Sigmoid colon (tissue), 7 donors: ENCODE data around the gene FGF21. TPM values are rescaled to one million over a fixed set of nuclear protein-coding genes. Genes with fewer than 3 reads are reported as not detected.
"Not testable (repeated sequence)": the region's sequence is repeated elsewhere in the genome, so short reads cannot be mapped to it uniquely, and the experiment has no call there.

Source experiments
- DNase-seq: peaks from one replicate; pipeline ENCODE4 v3.0.0-alpha.2; 2019
- H3K27ac ChIP-seq, 4 donors: fragments of 200-600 bp; sonication (generic); one replicate each; pipeline ENCODE4 v1.5.1; 2016 to 2019; ENCODE audit warnings: mild to moderate bottlenecking in 1 of 4
- H3K27me3 ChIP-seq, 3 donors: fragments of 200-600 bp; sonication (generic); one replicate each; pipeline ENCODE4 v1.5.1; 2019; ENCODE audit warnings: mild to moderate bottlenecking in 1 of 3
- H3K36me3 ChIP-seq, 4 donors: fragments of 200-600 bp; sonication (generic); one replicate each; pipeline ENCODE4 v1.5.1; 2016 to 2019
- H3K4me1 ChIP-seq, 4 donors: fragments of 200-600 bp; sonication (generic); one replicate each; pipeline ENCODE4 v1.5.1; 2017 to 2019
- H3K4me3 ChIP-seq, 4 donors: fragments of 200-600 bp; sonication (generic); one replicate each; pipeline ENCODE4 v1.5.1; 2017 to 2019; ENCODE audit warnings: mild to moderate bottlenecking in 2 of 4, moderate library complexity in 1 of 4
- H3K9me3 ChIP-seq, 4 donors: fragments of 200-600 bp in 3 of 4; sonication (generic) in 3 of 4; one replicate each; pipeline versions ENCODE4 v1.5.1 to v1.6.1; 2013 to 2019
- EP300 ChIP-seq, 4 donors: sonication (generic); formaldehyde crosslinking; IDR thresholded peaks; one replicate each; pipeline ENCODE4 v1.6.1; 2017; ENCODE audit warnings: antibody characterized with exemption in 4 of 4
- POLR2A ChIP-seq, 2 donors: fragments of 450-650 bp; IDR thresholded peaks; one replicate each; pipeline ENCODE4 v1.6.1; 2016; ENCODE audit warnings: antibody characterized with exemption in 2 of 2, mild to moderate bottlenecking in 2 of 2, moderate library complexity in 2 of 2
- POLR2AphosphoS5 ChIP-seq, 4 donors: sonication (generic); formaldehyde crosslinking; IDR thresholded peaks; one replicate each; pipeline ENCODE4 v1.6.1; 2017; ENCODE audit warnings: antibody characterized with exemption in 4 of 4
- WGBS, 2 donors: extraction: QIAGEN DNeasy Blood & Tissue Kit; methylation state at CpG; one replicate each; pipeline ENCODE4 v1.1.7; 2013; 5-methylcytosine and 5-hydroxymethylcytosine counted together
- intact Hi-C: fragments of 100-400 bp; cut with DNase I; formaldehyde crosslinking; loops from one replicate; pipeline ENCODE4 v1.15.1; 2023
- polyA plus RNA-seq, 3 donors: library from polyadenylated mRNA; stranded (reverse); fragments of 200-250 nt; gene quantifications; one replicate each; pipeline ENCODE4 v1.2.3, GENCODE V29; 2013
- total RNA-seq, 4 donors: library from RNA; depleted of rRNA; stranded (reverse); fragments of >200 nt; gene quantifications; one replicate each; pipeline ENCODE4 v1.1.0, GENCODE V29; 2016
- TF ChIP-seq, protein P1 (sequence below), 4 experiments: fragments of 450-650 bp in 3 of 4; fragments of 200-600 bp in 1 of 4; IDR thresholded peaks; one replicate each; pipeline ENCODE4 v1.5.1; 2016 to 2019; ENCODE audit warnings: antibody characterized with exemption in 4 of 4, mild to moderate bottlenecking in 3 of 4, moderate library complexity in 2 of 4
- donor health status: healthy with polysubstance abuse.
- donor health status: Bipolar disorder and iron deficiency.
- donor health status: healthy.

The FGF21 gene
- total and polyA plus RNA-seq, 7 donors: not detected

GRCh38 chr19:48716562-48717291, 38.6 kb upstream of the FGF21 start:
- WGBS, 2 donors: 17 to 43% methylated on average over 24 of the region's 24 CpGs
- peak; percentile 82 for DNase-seq
- Histone ChIP-seq H3K36me3 (no peaks in the 10 kb centered on the region), H3K27me3 (no peaks in the 10 kb centered on the region), H3K4me1 (peaks cover 0 to 65% (median 48%) of the 10 kb centered on the region in 4 donors), H3K4me3 (peak overlapping the region; percentile 3 to 45 (median 31)), H3K27ac (peak overlapping the region; percentile 84 to 88 (median 86)), H3K9me3 (no peaks in the 10 kb centered on the region)
- intact Hi-C loops: no loop called here
- TF ChIP-seq POLR2AphosphoS5 (IDR thresholded peaks at IDR 0.05) (no peak), EP300 (IDR thresholded peaks at IDR 0.05) (no peak), POLR2A (IDR thresholded peaks at IDR 0.05) (no peak)
- TF ChIP-seq, protein P1, sequence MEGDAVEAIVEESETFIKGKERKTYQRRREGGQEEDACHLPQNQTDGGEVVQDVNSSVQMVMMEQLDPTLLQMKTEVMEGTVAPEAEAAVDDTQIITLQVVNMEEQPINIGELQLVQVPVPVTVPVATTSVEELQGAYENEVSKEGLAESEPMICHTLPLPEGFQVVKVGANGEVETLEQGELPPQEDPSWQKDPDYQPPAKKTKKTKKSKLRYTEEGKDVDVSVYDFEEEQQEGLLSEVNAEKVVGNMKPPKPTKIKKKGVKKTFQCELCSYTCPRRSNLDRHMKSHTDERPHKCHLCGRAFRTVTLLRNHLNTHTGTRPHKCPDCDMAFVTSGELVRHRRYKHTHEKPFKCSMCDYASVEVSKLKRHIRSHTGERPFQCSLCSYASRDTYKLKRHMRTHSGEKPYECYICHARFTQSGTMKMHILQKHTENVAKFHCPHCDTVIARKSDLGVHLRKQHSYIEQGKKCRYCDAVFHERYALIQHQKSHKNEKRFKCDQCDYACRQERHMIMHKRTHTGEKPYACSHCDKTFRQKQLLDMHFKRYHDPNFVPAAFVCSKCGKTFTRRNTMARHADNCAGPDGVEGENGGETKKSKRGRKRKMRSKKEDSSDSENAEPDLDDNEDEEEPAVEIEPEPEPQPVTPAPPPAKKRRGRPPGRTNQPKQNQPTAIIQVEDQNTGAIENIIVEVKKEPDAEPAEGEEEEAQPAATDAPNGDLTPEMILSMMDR (IDR thresholded peaks at IDR 0.05): no peak

- H3K4me3 ChIP-seq, H3K9me3 ChIP-seq, intact Hi-C loops, DNase-seq, H3K27me3 ChIP-seq, H3K36me3 ChIP-seq: not testable (repeated sequence)
- peak overlapping the region in 1 of 4 donors; percentile 88 for H3K27ac ChIP-seq
- WGBS, 2 donors: 90 to 92% methylated on average over 13 of the region's 13 CpGs
- peaks cover 0 to 59% (median 44%) of the 10 kb centered on the region in 4 donors for H3K4me1 ChIP-seq
Measured at GRCh38 chr19:48718106-48718505, 37.2 kb upstream of the FGF21 start.

- WGBS, 2 donors: 74 to 81% methylated on average over 15 of the region's 15 CpGs
Measured at GRCh38 chr19:48718711-48719231, 36.6 kb upstream of the FGF21 start.

GRCh38 chr19:48719263-48720171, 35.8 kb upstream of the FGF21 start, which contains the start of gene MAMSTR:
Gene MAMSTR, minus strand, starts transcription at chr19:48719725. Its CDS starts 694 bp downstream, at chr19:48719031.
- no peaks in the 10 kb centered on the region for H3K27me3 ChIP-seq
- TF ChIP-seq POLR2AphosphoS5 (IDR thresholded peaks at IDR 0.05) (no peak), POLR2A (IDR thresholded peaks at IDR 0.05) (no peak), EP300 (IDR thresholded peaks at IDR 0.05) (no peak)
- TF ChIP-seq, protein P1 (IDR thresholded peaks at IDR 0.05): no peak
- DNase-seq: no peak
- H3K4me3 ChIP-seq: peak within 1 kb of the TSS in 3 of 4 donors; percentile 52 to 64 (median 58)
- H3K9me3 ChIP-seq: no peaks in the 10 kb centered on the region
- 67 to 76% methylated on average over 33 of the region's 33 CpGs for WGBS, 2 donors
- intact Hi-C loops: no loop called here
- H3K36me3 ChIP-seq: no peaks in the 10 kb centered on the region
- peaks cover 0 to 55% (median 38%) of the 10 kb centered on the region in 4 donors for H3K4me1 ChIP-seq
- H3K27ac ChIP-seq: peak within 1 kb of the TSS; percentile 88 to 92 (median 90)

More at GRCh38 chr19:48718711-48719231, 36.6 kb upstream of the FGF21 start:
- Histone ChIP-seq H3K9me3 (no peaks in the 10 kb centered on the region), H3K27ac (peak overlapping the region; percentile 25 to 51 (median 36)), H3K4me3 (no peak overlapping the region), H3K27me3 (no peaks in the 10 kb centered on the region), H3K4me1 (peaks cover 0 to 53% (median 39%) of the 10 kb centered on the region in 4 donors), H3K36me3 (no peaks in the 10 kb centered on the region)
- intact Hi-C loops: no loop called here
- TF ChIP-seq EP300 (IDR thresholded peaks at IDR 0.05) (no peak), POLR2A (IDR thresholded peaks at IDR 0.05) (no peak), POLR2AphosphoS5 (IDR thresholded peaks at IDR 0.05) (no peak)
- TF ChIP-seq, protein P1 (IDR thresholded peaks at IDR 0.05): no peak
- no peak for DNase-seq
